Loucy (cell line): ENCODE results near the gene NPDC1.

Experiments used
- CTCF ChIP-seq: fragments of 200-600 bp; sonication (generic); conservative IDR thresholded peaks from 2 replicates; pipeline ENCODE4 v1.5.1; 2014; ENCODE audit warnings: mild to moderate bottlenecking, antibody characterized with exemption, low read length
- EZH2phosphoT487 ChIP-seq: fragments of 200-600 bp; IDR thresholded peaks from 2 replicates; pipeline ENCODE4 v1.6.1; 2018; ENCODE audit warnings: antibody characterized with exemption, mild to moderate bottlenecking, moderate library complexity, borderline replicate concordance

- TF ChIP-seq CTCF (no peak), EZH2phosphoT487 (no peak)
Observed at GRCh38 chr9:137011907-137012675, 33.9 kb downstream of the NPDC1 start.
